Measurements from ENCODE around the gene CIB2. TPM values are rescaled to one million over a fixed set of nuclear protein-coding genes. Genes with fewer than 3 reads are reported as not detected.

The CIB2 gene
- total RNA-seq, 1 experiment from 2014 or later, result 17.3 TPM

DNA sequence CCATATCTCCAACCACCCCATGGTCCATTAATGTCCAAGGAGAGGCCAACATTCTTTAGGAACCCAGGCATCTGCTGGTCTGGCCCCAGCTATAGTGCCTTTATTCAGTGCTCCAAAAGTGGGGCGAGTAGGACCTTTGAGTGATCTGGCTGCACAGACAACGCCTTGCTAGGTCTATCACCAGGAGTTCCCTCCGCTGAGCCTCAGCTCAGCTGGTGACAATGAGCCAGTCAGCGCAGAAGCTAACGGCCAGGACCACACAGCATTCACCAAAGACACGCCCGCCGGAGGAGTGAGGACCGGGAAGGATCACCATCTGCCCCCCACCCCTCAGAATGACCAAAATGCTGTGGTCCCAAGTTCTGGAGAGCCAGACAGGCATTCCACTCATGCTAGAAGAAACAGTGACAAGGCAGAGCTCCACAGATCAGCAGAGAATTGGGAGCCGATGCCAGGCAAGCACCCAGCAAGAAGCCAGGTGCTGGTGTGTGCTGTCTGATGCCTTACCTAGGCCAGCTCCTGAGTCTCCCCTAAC, 72.8 kb downstream of the CIB2 start:
- Histone ChIP-seq H4K20me1 (ENCODE audit: insufficient read depth) (no peaks in the 10 kb centered on the region), H3K4me1 (ENCODE audit: control insufficient read depth in 1 of 2, insufficient read depth in 2 of 2, low read length in 2 of 2) (peaks cover 10 to 23% of the 10 kb centered on the region in 2 experiments), H3K27me3 (ENCODE audit: insufficient read depth, low read length) (no peaks in the 10 kb centered on the region), H3K9ac (ENCODE audit: low read length) (no peak overlapping the region), H3K27ac (ENCODE audit: low read depth, low read length) (no peak overlapping the region), H3K4me3 (replicated peaks in 1 of 2; ENCODE audit: low read depth in 1 of 2, low read length in 2 of 2) (no peak overlapping the region), H2AFZ (ENCODE audit: low read depth, low read length, poor library complexity, severe bottlenecking) (no peak overlapping the region), H3K9me3 (ENCODE audit: control insufficient read depth in 1 of 2, insufficient read depth in 1 of 2, low read depth in 1 of 2, low read length in 2 of 2) (no peaks in the 10 kb centered on the region), H3K9me2 (ENCODE audit: insufficient read depth) (no peaks in the 10 kb centered on the region), H3K36me3 (ENCODE audit: control insufficient read depth in 1 of 2, insufficient read depth in 2 of 2, low read length in 2 of 2) (no peaks in the 10 kb centered on the region), H3K4me2 (ENCODE audit: low read length) (no peak overlapping the region), H3K79me2 (ENCODE audit: insufficient read depth, low read length) (no peaks in the 10 kb centered on the region; the same call in none of the 2 replicates)
- ChIA-PET CTCF (interaction anchor here (0.7 kb wide), 1 partner anchor 93 kb away, joined by 3 read pairs; no protein-coding TSS in a partner anchor), POLR2A (no interaction called here), RAD21 (ENCODE audit: low non-redundant PET in 1 of 2, low total read pairs in 2 of 2, uncharacterized antibody in 2 of 2, unreplicated experiment in 2 of 2) (no interaction called here)
- intact Hi-C loops (cut with micrococcal nuclease), result no loop called here
- no TSS peak for BruUV-seq (replicated peaks)
- no peak for TF ChIP-seq POLR2A (IDR thresholded peaks at IDR 0.05; ENCODE audit: borderline replicate concordance, extremely low read depth, insufficient read depth, insufficient read length)
- no peak for TF ChIP-seq TCF7L2 (IDR thresholded peaks at IDR 0.05; ENCODE audit: borderline replicate concordance, extremely low read depth, insufficient read depth, insufficient read length)
- TF ChIP-seq, protein P1, sequence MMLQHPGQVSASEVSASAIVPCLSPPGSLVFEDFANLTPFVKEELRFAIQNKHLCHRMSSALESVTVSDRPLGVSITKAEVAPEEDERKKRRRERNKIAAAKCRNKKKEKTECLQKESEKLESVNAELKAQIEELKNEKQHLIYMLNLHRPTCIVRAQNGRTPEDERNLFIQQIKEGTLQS (IDR thresholded peaks at IDR 0.05), result no peak
- TF ChIP-seq, protein P2, sequence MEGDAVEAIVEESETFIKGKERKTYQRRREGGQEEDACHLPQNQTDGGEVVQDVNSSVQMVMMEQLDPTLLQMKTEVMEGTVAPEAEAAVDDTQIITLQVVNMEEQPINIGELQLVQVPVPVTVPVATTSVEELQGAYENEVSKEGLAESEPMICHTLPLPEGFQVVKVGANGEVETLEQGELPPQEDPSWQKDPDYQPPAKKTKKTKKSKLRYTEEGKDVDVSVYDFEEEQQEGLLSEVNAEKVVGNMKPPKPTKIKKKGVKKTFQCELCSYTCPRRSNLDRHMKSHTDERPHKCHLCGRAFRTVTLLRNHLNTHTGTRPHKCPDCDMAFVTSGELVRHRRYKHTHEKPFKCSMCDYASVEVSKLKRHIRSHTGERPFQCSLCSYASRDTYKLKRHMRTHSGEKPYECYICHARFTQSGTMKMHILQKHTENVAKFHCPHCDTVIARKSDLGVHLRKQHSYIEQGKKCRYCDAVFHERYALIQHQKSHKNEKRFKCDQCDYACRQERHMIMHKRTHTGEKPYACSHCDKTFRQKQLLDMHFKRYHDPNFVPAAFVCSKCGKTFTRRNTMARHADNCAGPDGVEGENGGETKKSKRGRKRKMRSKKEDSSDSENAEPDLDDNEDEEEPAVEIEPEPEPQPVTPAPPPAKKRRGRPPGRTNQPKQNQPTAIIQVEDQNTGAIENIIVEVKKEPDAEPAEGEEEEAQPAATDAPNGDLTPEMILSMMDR (IDR thresholded peaks at IDR 0.05 in 2 of 3, conservative IDR thresholded peaks at IDR 0.05 in 1 of 3; ENCODE audit: borderline replicate concordance in 1 of 3, insufficient read depth in 1 of 3, low read depth in 2 of 3, low read length in 2 of 3), result no peak
- no peak for TF ChIP-seq RAD21 (IDR thresholded peaks at IDR 0.05; ENCODE audit: low read depth)
- TF ChIP-seq, protein P3, sequence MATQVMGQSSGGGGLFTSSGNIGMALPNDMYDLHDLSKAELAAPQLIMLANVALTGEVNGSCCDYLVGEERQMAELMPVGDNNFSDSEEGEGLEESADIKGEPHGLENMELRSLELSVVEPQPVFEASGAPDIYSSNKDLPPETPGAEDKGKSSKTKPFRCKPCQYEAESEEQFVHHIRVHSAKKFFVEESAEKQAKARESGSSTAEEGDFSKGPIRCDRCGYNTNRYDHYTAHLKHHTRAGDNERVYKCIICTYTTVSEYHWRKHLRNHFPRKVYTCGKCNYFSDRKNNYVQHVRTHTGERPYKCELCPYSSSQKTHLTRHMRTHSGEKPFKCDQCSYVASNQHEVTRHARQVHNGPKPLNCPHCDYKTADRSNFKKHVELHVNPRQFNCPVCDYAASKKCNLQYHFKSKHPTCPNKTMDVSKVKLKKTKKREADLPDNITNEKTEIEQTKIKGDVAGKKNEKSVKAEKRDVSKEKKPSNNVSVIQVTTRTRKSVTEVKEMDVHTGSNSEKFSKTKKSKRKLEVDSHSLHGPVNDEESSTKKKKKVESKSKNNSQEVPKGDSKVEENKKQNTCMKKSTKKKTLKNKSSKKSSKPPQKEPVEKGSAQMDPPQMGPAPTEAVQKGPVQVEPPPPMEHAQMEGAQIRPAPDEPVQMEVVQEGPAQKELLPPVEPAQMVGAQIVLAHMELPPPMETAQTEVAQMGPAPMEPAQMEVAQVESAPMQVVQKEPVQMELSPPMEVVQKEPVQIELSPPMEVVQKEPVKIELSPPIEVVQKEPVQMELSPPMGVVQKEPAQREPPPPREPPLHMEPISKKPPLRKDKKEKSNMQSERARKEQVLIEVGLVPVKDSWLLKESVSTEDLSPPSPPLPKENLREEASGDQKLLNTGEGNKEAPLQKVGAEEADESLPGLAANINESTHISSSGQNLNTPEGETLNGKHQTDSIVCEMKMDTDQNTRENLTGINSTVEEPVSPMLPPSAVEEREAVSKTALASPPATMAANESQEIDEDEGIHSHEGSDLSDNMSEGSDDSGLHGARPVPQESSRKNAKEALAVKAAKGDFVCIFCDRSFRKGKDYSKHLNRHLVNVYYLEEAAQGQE (IDR thresholded peaks at IDR 0.05; ENCODE audit: low read depth), result no peak
- no peak for TF ChIP-seq JUND (IDR thresholded peaks at IDR 0.05)
- TF ChIP-seq SRF (IDR thresholded peaks at IDR 0.05; ENCODE audit: low read depth), result no peak
- TF ChIP-seq CEBPB (IDR thresholded peaks at IDR 0.05; ENCODE audit: low read depth), result no peak
- no peak for TF ChIP-seq YY1 (IDR thresholded peaks at IDR 0.05; ENCODE audit: extremely low read depth, insufficient replicate concordance, low read depth, low read length)
- ATAC-seq (no peak), DNase-seq (ENCODE audit: low read depth, low spot score) (no peak)

Data from HCT116 (cell line).